PC-9 (cell line): Measurements from ENCODE around the gene CD151. TPM values are rescaled to one million over a fixed set of nuclear protein-coding genes. Genes with fewer than 3 reads are reported as not detected.
A peak's percentile ranks its signal among the peaks of the same experiment; 100 is the strongest.

Experiments
- BruUV-seq: library from RNA; stranded (reverse); fragments of 400-500 nt; replicated peaks from 2 replicates; lab custom pipeline; 2021; lab: Mats Ljungman, UMichigan
- CTCF ChIA-PET: fragments of 300-600 bp; sonication (Branson Sonifier 250); formaldehyde crosslinking; loops from one replicate; lab custom pipeline; 2022; ENCODE audit warnings: antibody characterized with exemption; lab: Charles Lee
- POLR2A ChIA-PET: fragments of 300-600 bp; sonication (Branson Sonifier 250); formaldehyde crosslinking; loops from one replicate; lab custom pipeline; 2022; ENCODE audit warnings: antibody characterized with exemption; ENCODE audit not compliant: unreplicated experiment; lab: Charles Lee
- DNase-seq, 2 experiments: peaks; one replicate each; pipeline versions ENCODE4 v3.0.0 to v3.0.0-alpha.2; 2015 to 2022; ENCODE audit warnings: mixed read lengths in 1 of 2
- H2AFZ ChIP-seq: fragments of 200-600 bp; sonication (generic); 2 replicates; pipeline ENCODE4 v1.8.1; 2017; ENCODE audit warnings: antibody characterized with exemption
- H3F3A ChIP-seq: fragments of 200-600 bp; sonication (generic); 2 replicates; pipeline ENCODE4 v1.8.1; 2017; ENCODE audit warnings: antibody characterized with exemption, mild to moderate bottlenecking, low read depth; ENCODE audit not compliant: insufficient read depth
- H3K27ac ChIP-seq: fragments of 200-600 bp; sonication (generic); 2 replicates; pipeline ENCODE4 v1.6.1; 2016; ENCODE audit warnings: mixed run types
- H3K27me3 ChIP-seq: fragments of 200-600 bp; sonication (generic); 2 replicates; pipeline ENCODE4 v1.6.1; 2016; ENCODE audit warnings: low read depth, mixed run types; ENCODE audit not compliant: insufficient read depth
- H3K36me3 ChIP-seq: fragments of 200-600 bp; sonication (generic); 2 replicates; pipeline ENCODE4 v1.6.1; 2016; ENCODE audit warnings: low read depth, mixed run types
- H3K4me1 ChIP-seq: fragments of 200-600 bp; sonication (generic); replicated peaks from 2 replicates; pipeline ENCODE4 v1.6.1; 2016; ENCODE audit warnings: mixed run types; ENCODE audit not compliant: insufficient read depth
- H3K4me2 ChIP-seq: fragments of 200-600 bp; sonication (generic); 2 replicates; pipeline ENCODE4 v1.6.1; 2017; ENCODE audit warnings: mixed run types
- H3K4me3 ChIP-seq: fragments of 200-600 bp; sonication (generic); 2 replicates; pipeline ENCODE4 v1.6.1; 2016; ENCODE audit warnings: mixed run types
- H3K79me2 ChIP-seq: fragments of 200-600 bp; sonication (generic); 2 replicates; pipeline ENCODE4 v1.6.1; 2017; ENCODE audit warnings: low read depth, mixed run types
- H3K9me2 ChIP-seq: fragments of 200-600 bp; sonication (generic); 2 replicates; pipeline ENCODE4 v1.8.1; 2017; ENCODE audit warnings: mild to moderate bottlenecking; ENCODE audit not compliant: insufficient read depth
- H3K9me3 ChIP-seq: fragments of 200-600 bp; sonication (generic); 2 replicates; pipeline ENCODE4 v1.8.1; 2016; ENCODE audit warnings: low read depth; ENCODE audit not compliant: insufficient read depth
- H4K20me1 ChIP-seq: fragments of 200-600 bp; sonication (generic); 2 replicates; pipeline ENCODE4 v1.8.1; 2017; ENCODE audit not compliant: insufficient read depth
- CTCF ChIP-seq: fragments of 200-600 bp; sonication (generic); conservative IDR thresholded peaks from 2 replicates; pipeline ENCODE4 v1.6.1; 2017; ENCODE audit warnings: mixed run types, antibody characterized with exemption, mild to moderate bottlenecking, moderate library complexity
- EZH2 ChIP-seq: fragments of 200-600 bp; sonication (generic); IDR thresholded peaks from 2 replicates; pipeline ENCODE4 v1.8.0; 2017; ENCODE audit warnings: antibody characterized with exemption, low read depth
- intact Hi-C: fragments of 100-400 bp; cut with micrococcal nuclease; formaldehyde crosslinking; loops from one replicate; pipeline ENCODE4 v1.10.0; 2022; ENCODE audit not compliant: unreplicated experiment
- total RNA-seq: library from RNA; stranded (reverse); gene quantifications from 2 replicates; pipeline ENCODE4 v1.2.3, GENCODE V29; 2021

The CD151 gene
- total RNA-seq, 1 experiment from 2014 or later = 184 TPM

- Histone ChIP-seq H3K4me3 (no peak overlapping the region), H3K4me2 (no peak overlapping the region), H3K36me3 (no peaks in the 10 kb centered on the region), H4K20me1 (no peaks in the 10 kb centered on the region), H3K9me2 (no peaks in the 10 kb centered on the region), H3K4me1 (no peaks in the 10 kb centered on the region), H3K27ac (no peak overlapping the region), H3K9me3 (no peaks in the 10 kb centered on the region), H3F3A (no peaks in the 10 kb centered on the region), H3K79me2 (no peaks in the 10 kb centered on the region), H3K27me3 (no peaks in the 10 kb centered on the region), H2AFZ (no peak overlapping the region)
- no TSS peak for BruUV-seq
- ChIA-PET CTCF (no interaction called here), POLR2A (no interaction called here)
- no peak for DNase-seq
- TF ChIP-seq EZH2 (no peak), CTCF (no peak)
- intact Hi-C loops = no loop called here
These were observed 26.1 kb downstream of the CD151 start for GRCh38 chr11:858762-859339.

GRCh38 chr11:859394-860131 is 26.8 kb downstream of the CD151 start:
- H4K20me1 ChIP-seq = no peaks in the 10 kb centered on the region
- H3K79me2 ChIP-seq = no peaks in the 10 kb centered on the region
- POLR2A ChIA-PET = no interaction called here
- H3K27ac ChIP-seq = no peak overlapping the region
- intact Hi-C loops = no loop called here
- CTCF ChIA-PET = no interaction called here
- no peak for TF ChIP-seq CTCF
- TF ChIP-seq EZH2 = no peak
- no peaks in the 10 kb centered on the region for H3K9me3 ChIP-seq
- no peaks in the 10 kb centered on the region for H3F3A ChIP-seq
- no peak overlapping the region for H3K4me3 ChIP-seq
- no peaks in the 10 kb centered on the region for H3K9me2 ChIP-seq
- no peaks in the 10 kb centered on the region for H3K36me3 ChIP-seq
- H3K4me1 ChIP-seq = no peaks in the 10 kb centered on the region
- peak in 1 of 2 experiments; percentile 45 for DNase-seq
- no peak overlapping the region for H3K4me2 ChIP-seq
- no TSS peak for BruUV-seq
- no peaks in the 10 kb centered on the region for H3K27me3 ChIP-seq
- H2AFZ ChIP-seq = no peak overlapping the region

- Histone ChIP-seq H3K36me3 (no peaks in the 10 kb centered on the region), H3K4me2 (no peak overlapping the region), H3K79me2 (no peaks in the 10 kb centered on the region), H3K27ac (no peak overlapping the region), H2AFZ (no peak overlapping the region), H3K9me3 (no peaks in the 10 kb centered on the region), H3K4me3 (no peak overlapping the region), H3K4me1 (no peaks in the 10 kb centered on the region), H3K27me3 (no peaks in the 10 kb centered on the region), H4K20me1 (no peaks in the 10 kb centered on the region), H3F3A (no peaks in the 10 kb centered on the region), H3K9me2 (no peaks in the 10 kb centered on the region)
- POLR2A ChIA-PET = no interaction called here
- no peak for DNase-seq
- CTCF ChIA-PET = no interaction called here
- intact Hi-C loops = no loop called here
- TF ChIP-seq CTCF (no peak), EZH2 (no peak)
- BruUV-seq = no TSS peak
These were observed 27.7 kb downstream of the CD151 start for GRCh38 chr11:860234-861104.
